Measurements from ENCODE around the gene BEND6.

BEND6 gene

DNA sequence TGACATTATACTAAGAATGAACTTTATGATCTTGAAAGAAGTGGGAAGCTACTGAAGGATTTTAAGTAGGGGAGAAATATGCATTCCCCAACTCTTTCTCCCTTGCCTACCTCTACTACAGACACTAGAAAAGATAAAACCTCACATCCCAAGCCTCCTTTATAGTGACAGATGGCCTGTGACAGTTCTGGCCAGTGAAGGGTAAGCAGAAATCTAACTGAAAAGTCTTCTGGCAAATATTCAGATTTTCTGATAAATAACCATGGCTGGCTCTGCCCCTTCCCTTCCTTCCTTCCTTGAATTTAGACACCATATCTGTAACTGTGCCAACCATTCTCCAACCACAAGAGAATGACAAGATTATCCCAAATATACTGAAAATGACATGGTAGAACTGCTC is 10.2 kb upstream of the BEND6 start:
- no peak for DNase-seq

DNA sequence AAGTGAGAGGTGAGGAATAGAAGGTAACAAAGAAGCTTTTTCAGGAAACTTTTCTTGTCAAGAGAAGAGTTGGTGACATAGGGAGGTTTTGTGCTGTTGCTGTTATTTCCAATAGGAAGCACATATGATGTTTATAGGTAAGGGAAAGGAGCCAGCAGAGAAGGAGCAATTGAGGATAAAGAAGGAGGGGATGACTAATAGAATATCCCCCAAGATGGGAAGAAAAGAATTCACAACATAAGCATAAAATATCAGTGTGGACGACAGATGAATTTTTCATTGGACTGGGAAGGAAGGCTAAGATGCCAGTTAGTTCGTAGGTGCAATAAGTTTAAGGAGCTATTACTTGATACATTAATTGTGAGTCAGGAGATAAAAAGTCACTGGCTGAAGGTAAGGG is 8.5 kb upstream of the BEND6 start:
- DNase-seq, result no peak

DNA sequence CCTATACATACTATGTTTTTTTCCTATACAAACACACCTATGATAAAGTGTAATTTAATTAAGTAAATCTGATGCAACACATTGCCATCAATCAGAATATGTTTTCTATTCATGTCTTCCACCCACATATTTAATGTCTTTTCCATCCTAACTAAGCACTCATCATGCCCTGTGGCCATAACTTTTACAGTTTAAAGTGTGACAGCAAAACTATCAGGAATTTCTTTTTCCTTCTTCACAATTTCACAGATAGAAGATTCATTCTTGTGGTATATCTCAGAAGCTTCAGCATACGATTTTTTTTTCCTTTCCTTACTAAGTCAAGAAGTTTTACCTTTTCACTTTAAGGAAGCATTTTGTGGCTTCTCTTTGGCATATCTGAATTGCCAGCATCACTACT is 7.0 kb upstream of the BEND6 start:
- DNase-seq, result no peak

DNA sequence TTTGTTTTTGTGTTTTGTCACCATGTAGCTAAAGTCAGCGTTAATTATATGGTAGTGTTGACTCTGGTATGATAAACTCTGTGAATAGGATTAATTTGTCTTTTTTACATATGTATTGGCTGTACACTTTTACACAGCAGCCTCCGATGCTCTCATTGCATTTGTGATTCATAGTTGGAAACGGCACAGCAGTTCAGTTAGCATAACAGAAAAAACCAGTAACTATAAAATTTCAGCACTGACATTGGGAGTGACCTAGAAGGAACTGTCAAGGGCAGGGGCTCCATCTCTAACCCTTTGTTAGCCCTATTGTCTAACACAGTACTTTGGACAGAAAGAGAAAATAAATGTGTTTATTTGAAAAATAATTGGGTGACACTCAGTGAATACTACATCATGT is 5.6 kb upstream of the BEND6 start:
- DNase-seq, result no peak

DNA sequence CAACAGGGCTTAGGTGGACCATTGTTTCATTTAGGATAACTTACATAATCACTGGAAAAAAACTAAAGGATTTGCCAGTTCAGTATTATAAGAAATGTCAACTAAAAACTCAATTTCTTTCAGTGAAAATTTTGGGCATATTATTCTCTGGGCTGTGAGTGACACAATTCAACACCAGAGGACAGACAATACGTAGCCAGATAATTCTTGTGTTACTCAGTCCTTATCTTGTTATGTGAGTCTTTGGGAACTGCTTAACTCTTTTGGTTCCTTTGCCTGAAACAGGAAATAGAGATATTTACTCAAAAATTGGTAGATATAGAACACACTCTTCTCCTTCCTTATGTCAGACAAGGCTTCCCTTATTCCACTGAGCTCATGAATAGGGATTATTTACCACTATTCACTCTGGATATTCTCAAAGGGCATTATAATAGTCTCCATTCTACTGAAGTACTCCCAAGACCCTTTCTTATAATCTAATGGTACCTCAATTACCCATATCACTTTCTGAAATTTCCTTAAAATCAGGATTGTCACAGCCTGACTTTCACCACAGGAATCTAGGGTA is 4.9 kb upstream of the BEND6 start:
- DNase-seq, result no peak

DNA sequence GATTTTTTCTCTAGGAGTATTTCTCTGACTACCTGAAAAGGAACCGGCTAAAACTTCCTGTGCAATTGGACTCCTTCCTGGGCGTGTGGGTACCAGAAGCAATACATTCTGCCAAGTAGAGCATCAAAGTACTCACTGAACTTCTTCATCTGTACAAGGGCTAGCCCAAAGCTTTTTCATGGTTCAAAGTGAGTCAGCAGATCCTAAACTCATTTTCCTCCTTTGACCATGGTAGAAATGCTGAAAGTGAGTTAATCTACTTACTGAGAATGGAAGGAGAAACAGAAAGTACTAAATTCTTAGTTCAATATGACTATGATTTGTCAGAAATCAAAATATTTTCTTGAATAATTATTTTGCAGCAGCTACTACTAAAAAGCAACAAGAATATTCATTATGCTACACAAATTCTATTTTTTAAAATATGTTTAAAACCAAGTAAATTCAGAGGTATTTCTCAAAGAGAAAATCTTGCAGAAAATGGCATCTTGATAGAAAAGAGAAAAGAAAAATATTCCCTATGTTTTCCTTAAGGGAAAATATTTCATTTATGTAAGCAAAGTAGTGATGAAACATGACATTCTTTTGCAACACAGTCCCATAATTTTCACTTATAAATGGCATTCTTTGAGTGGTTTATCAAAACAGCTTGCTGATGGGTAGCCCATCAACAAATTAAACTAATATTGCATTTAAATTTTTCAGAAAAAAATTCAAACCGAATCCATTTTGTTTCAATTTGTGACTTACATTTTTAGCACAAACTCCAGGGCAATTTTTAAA is 3.7 kb upstream of the BEND6 start:
- no peak for DNase-seq

DNA sequence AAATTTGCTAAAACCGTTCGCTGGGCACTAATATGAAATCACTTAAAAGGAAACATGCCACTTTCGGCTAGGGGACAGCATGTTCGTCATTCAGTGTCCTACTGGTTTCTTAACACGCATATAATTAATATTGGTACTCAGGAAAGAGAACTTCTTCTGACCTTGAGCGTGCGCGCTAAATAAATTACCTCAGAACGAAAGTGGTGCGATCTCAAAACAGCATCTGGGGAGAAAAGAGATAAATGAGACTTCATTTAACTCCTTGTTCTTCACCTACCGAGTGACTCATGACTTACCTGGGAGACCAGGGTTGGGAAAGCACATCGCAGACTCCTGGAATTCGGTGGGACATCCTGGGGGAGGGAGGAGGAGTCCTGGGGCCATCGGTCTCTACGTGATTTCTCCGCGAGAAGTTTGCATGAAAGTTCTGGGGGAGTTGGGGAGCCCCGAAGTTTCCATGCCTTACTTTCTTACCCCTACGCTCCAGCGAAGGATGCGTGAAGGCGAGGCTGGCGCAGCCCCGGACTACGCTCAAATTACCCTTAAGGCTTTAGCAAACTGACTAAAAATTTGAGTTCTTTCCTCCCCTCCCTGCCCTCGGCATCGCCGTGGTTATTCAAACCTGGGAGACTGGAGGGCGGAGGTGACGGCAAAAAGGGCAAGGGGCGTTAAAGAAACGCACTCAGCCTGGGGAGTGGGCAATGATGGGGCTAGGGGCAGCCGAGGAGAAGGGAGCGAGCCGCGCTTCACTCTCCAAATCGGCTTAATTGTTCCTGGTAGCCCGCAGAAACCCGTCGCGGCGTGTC is 1.1 kb upstream of the BEND6 start:
- peak; percentile 59 for DNase-seq

DNA sequence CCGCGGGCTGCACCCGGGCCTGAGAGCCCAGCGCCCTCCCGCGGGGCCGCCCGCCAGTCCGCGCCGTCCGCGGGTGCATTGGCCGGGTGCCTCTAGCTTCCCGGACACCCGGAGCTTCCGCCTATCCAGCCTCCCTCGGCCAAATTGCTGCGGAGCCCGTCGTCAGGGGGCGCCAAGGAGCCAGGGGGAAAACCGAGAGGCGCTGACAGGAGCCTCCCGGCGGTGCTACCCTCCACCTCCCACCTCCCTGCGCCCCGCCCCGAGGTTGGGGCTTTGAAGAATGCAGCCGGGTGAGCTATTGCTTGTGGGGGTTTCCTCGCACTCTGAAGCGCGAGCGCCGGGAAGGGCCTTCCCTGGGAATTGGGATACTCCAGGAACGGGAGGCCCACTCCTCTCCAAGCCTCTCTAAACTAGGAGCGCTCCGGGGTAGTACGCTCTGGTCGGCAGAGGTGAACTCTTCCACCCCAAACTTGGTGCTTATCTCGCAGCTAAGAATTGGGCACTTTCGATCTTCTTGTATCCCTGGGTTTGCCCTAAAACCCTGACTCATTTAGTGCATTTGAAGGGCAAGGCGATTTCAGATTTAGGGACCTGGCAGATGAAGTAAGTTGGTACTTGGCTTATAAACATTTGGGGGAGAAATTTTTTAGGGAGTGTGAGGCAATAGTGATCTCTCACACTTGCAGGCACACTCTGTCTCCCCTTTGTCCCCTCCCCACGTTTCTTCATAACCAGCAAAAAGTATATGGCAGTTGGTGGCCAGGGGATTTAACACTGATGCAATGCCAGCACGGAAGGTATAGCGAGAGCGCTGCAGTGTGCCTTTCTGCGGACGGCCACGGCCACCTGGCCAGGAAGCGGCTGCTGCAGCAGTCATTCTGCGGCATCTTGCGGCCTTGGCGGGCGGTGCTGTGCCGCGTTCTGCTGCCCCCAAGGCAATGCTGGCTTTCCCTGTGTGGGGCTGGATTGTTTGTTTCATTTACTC is 556 bp downstream of the BEND6 start:
- DNase-seq, result peak; percentile 93

DNA sequence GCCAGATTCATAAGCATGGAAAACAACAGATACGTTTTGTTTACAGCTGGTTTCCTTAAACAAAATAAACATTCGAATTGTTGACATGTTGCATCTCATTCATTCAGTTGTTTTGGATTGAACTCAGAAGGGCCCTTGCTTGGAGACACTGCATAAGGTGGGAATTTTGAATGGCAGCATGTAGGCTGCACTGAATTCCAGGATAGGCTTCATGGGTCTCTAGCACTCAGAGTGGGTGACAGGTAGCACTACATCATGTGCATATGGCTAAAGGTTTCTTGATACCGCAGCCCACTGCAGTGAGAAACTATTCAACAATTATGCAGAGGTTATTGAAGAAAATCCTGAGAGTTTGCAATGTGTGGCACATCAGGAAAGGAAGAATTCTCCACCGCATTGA is 1.6 kb downstream of the BEND6 start:
- no peak for DNase-seq

DNA sequence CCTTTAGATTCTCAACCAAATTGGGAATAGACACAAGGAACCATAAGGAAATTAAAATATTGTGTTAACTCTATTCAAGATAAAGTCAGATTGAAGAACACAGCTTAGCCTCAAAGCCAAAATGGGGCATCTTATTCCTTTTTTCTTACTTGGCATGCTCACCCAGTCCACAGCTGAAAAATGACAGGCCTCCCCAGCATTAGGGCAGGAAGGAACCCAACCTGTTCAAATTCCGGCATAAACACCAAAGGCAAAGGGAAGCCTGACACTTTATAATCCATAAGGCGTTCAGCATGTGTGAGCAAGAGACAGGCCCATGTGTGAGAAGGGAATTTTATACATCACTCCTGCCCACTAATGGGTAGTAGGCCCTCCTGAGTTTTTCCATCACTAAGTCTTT is 2.9 kb downstream of the BEND6 start:
- no peak for DNase-seq

DNA sequence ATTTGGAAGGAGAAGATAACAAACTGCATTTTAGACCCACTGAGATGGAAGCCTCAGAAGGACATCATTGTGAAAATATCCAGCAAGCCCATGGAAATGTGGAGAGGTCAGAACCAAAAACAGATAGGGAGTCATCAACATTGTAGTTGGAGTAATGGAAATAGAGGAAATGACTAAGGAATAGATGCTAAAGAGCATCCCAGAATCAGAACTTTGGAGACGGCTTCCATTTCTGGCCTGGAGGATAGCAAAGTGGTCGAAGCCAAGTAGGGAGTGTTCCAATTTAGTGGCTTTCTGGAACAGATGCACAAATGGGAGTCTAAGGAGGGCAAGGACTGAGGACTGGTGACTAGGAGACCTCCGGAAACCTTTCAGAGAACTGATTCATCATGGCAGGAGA is 3.6 kb downstream of the BEND6 start:
- DNase-seq, result no peak

DNA sequence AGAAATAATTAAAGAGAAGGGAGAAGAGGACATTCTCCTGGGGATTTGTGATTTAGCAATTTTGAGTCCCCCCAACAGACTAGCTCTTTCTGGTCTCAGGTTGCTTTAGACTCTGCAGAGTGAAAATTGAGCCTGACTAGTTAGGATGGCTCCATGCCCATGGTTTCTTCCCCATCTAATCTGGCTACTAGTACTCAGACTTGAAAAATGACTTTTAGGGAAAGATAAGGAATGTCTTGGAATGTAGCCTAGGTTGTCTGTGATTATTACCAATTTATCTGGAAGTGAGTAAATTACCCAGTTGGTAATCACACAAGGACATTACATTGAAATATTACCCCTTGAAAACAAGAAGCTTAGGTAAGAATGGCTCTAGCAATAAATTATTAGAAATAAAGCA is 4.2 kb downstream of the BEND6 start:
- DNase-seq, result no peak

DNA sequence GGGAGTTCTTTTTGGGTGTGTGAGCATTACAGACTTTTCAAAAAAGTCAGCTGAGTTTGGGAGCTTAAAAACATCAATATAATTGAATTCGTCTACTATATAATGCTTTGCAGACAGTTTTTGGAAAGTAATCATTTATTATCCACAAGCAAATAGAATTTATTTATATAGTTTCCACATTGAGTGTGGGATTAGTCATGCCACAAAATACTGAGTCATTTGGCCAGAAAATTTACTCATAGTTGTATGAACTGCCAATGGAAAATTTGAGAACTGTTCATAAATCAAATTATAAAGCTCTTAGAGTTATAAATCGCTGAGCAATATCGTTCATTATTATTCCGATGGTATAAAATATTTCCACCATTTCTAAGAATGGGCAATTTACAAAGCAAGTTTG is 5.0 kb downstream of the BEND6 start:
- no peak for DNase-seq

DNA sequence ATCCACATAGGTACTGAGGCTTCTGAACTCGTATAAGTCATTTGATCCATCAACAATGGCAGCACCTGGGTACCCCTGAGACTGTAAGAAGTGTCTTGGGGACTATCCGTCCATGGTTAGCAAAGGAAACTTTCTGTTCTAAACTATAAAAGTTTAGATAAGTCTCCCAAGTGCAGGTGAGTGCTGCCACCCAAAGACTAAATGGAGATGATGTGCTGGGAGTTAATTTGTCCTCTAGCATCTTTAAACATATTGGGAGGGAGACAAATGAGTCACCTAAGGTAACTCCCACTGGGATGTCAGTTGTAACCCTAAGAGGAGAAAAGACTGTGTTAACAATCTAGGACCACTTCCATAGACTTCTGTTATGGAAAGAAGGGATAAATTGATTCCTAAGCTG is 6.2 kb downstream of the BEND6 start:
- DNase-seq, result no peak

DNA sequence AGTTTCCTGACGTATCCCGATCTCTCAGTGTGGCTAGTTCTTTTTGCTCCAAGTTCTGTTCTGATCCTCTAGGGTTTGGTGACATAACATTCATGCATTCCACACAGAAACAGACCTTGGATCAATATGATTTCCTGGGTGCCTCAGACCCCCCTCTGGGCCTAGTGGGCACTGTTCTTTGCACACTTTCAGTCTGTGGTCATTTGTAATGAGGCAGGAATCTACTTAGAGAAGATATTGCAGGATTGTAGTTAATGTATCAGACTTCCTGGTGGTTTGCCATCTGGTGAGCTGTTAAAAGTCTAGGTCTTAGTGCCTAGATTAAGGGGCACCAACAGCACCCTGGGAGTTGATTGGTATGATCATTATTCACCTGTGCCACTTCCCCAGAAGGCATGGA is 7.5 kb downstream of the BEND6 start:
- no peak for DNase-seq

DNA sequence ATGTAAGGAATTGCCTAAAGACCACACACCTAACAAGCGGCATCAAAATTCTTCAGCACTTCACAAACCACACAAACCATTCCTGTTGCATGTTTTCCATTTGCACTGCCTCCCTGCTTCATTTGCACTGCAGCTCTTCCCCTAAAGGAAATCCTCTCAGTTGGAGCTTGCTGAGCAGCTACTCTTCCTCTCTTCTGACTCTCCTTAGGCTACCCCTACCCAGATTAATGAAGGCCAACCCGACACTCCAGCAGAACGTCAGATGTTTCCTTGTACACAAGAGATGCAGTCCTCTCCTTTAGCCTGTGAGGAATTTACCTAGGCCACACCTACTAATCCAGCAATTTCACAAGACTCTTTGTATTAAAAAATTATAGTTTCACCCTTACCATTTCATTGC is 8.1 kb downstream of the BEND6 start:
- no peak for DNase-seq

DNA sequence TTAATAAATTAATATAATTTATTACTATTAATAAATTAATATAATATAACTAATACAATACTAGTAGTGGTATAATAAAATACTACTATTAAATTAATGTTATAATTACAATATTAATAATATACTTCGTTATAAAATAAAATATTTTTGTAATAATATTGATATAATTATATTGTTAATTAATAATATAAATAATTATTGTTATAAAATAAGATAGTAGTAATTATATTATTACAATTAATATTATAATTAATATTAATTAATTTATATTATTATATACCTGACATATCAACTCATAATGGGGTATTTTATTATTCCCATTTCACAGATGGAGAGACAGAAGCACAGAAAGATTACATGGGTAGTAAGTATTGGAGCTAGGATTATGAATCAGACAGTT is 8.9 kb downstream of the BEND6 start:
- no peak for DNase-seq

DNA sequence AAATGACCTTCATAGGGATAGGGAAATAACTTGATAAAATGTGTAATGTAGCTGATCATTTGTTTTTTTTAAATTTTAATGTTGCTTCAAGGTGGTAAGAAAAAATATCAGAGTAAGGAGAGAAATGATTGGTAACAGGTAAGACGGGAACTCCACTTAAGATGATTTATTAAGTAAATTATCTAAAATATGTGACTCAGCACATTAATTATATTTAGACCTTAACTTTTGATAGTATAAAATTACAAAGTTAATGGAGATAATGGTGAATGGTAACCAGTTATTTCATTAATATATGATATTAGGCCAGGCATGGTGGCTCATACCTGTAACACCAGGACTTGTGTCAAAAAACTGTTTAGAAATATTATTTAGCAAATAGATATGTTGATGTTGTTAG is 10.2 kb downstream of the BEND6 start:
- DNase-seq, result no peak

DNA sequence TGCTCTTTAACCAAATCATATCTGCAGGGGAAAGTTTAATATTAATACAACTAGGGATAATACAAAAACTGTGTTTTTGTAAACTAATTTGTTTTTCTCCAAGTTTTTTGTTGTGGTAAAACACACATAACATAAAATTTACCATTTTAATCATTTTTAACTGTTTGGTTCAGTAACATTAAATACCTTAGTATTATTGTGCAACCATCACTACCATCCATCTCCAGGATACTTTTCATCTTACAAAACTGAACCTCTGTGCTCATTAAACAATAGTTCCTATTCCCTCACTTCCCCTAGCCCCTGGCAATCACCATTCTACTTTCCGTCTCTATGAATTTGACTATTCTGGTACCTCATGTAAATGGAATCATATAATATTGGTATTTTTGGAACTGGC is 15.9 kb downstream of the BEND6 start:
- no peak for DNase-seq

DNA sequence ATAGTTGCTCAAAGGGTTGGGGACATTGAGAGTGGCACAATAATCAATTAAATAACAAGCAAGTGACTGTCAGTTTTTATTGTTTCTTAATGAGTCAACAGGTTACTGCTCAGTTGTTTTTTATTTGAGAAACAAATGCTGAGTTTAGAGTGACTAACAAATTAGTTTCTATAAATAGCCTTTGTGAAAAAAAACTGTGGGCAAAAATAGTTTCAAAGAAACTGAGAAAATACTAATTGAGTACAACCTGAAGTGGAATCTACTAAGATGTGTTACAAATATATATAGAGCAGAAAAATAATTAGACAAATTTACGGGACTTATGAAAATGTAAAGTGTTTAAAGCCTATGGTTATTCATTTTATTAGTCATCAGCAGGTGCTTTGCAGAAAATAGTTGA is 22.3 kb downstream of the BEND6 start:
- no peak for DNase-seq

DNA sequence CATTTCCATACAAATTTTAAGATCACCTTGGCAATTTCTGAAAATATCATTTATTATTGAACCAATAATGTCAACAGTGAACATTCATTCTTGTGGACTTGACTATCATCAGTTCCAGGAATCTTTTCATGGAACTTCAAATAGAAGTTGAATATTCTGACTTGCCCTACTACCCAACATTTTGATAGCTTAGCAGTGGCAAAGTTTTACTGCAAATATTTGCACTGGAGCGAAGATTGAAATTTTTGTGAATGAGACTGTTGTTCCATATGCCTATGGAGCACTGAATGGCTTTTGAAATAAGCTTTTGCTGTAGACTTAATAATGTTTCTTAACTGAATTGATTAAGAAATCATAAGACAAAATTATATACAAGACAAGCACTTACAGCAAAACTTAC is 23.6 kb downstream of the BEND6 start:
- no peak for DNase-seq

DNA sequence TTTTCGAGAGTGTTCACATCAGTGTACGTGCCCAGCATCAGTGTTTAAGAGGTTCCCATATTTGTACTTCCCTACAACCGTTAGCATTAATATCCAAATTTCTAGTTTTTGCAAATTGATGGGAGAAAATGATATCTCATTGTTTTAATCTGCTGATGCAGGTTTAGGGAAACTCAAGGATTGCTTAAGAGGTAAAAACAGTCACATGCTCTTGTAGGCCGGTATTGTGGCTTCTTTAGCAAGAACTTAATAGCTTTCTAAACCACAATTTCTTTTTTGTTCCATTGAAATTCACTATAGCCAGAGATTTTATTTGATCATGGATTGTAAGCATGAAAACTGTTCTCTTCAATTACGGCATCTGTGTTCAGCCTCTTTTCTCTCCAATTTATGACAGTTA is 29.5 kb downstream of the BEND6 start:
- DNase-seq, result no peak

DNA sequence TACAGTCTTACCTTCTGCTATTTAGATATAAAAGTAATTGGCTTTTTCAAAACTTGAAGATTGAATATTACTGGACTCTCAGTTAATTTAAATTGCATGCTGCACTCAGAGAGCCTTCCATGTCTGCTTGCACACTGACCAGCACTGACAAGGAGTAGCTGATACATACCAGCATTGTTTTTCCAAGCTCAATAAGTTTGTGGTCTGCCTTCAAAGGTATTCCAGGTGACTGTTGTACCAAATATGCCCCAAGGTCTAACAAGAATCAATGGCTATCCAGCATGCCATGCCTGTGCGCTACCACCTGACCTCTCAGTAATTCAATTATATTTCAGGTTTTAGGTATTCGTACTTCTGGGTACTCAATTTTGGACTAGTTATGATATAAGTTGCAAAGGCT is 30.0 kb downstream of the BEND6 start:
- DNase-seq, result no peak

Data from RPMI8226 (cell line).